Astrocyte (in vitro differentiated cells and primary cell): ENCODE data around the gene ACSF2.

Experiments
- EZH2 ChIP-seq: IDR thresholded peaks from 2 replicates; pipeline ENCODE4 v1.6.1; 2012; ENCODE audit warnings: mild to moderate bottlenecking, low read length, inconsistent platforms; ENCODE audit not compliant: insufficient read depth
- TF ChIP-seq, protein P1 (sequence below): IDR thresholded peaks from 2 replicates; pipeline ENCODE4 v1.5.1; 2011; ENCODE audit warnings: low read depth, mild to moderate bottlenecking, inconsistent platforms, low read length, moderate library complexity; ENCODE audit not compliant: insufficient read depth

DNA sequence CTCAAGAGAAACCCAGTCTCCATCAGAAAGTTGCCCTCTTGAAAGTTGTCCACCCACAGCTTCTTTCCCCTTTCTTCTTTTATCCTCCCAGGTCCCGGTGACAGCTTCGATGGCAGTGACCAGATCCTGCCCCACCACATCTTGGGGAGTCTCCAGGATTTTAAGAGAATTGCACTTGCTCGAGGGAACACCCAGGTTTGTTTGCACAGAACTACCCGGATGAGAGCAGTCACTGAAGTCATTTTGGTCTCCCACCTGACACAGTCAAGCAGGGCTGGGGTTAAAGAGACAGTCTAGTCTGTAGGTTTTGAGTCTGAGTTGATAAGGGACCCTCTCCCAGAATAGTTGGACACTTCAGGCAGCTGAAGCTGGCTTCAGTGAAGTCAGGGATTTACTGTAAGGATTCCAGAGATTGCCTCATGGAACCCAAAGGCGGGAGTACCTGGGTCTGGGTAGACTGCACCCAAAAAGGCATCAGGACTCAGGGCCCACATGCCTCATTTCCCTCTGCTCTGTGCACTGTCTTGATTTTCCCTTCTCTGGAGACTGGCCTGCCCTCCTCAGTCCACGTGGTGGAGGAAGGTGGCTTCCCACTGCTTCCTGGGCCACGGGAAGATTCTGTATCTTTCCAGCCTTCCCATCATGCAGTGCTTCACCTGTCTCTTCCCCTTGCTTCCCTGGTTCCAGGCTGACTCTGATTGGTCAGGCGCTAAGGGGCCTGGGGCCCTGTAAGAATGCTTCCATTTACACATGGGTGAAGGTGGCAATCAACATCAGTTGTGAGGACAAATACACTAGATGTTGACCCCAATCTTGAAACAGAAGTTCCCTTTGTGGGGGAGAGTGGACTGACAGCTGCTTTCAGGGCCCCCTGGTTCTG lies 91.7 kb downstream of the ACSF2 start:
- TF ChIP-seq, protein P1, sequence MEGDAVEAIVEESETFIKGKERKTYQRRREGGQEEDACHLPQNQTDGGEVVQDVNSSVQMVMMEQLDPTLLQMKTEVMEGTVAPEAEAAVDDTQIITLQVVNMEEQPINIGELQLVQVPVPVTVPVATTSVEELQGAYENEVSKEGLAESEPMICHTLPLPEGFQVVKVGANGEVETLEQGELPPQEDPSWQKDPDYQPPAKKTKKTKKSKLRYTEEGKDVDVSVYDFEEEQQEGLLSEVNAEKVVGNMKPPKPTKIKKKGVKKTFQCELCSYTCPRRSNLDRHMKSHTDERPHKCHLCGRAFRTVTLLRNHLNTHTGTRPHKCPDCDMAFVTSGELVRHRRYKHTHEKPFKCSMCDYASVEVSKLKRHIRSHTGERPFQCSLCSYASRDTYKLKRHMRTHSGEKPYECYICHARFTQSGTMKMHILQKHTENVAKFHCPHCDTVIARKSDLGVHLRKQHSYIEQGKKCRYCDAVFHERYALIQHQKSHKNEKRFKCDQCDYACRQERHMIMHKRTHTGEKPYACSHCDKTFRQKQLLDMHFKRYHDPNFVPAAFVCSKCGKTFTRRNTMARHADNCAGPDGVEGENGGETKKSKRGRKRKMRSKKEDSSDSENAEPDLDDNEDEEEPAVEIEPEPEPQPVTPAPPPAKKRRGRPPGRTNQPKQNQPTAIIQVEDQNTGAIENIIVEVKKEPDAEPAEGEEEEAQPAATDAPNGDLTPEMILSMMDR = no peak
- no peak for TF ChIP-seq EZH2
